DOHH2 (cell line): ENCODE results near the gene APMAP.

Experiments
- EZH2phosphoT487 ChIP-seq: fragments of 200-600 bp; sonication (generic); IDR thresholded peaks from 2 replicates; pipeline ENCODE4 v1.6.1; 2017; ENCODE audit warnings: borderline replicate concordance, mild to moderate bottlenecking, antibody characterized with exemption, low read length, moderate library complexity, mixed read lengths
- TF ChIP-seq, protein P1 (sequence below): fragments of 200-600 bp; sonication (generic); IDR thresholded peaks from one replicate; pipeline ENCODE4 v1.5.1; 2014; ENCODE audit warnings: antibody characterized with exemption, mild to moderate bottlenecking, low read depth, low read length; ENCODE audit not compliant: poor library complexity, severe bottlenecking

DNA sequence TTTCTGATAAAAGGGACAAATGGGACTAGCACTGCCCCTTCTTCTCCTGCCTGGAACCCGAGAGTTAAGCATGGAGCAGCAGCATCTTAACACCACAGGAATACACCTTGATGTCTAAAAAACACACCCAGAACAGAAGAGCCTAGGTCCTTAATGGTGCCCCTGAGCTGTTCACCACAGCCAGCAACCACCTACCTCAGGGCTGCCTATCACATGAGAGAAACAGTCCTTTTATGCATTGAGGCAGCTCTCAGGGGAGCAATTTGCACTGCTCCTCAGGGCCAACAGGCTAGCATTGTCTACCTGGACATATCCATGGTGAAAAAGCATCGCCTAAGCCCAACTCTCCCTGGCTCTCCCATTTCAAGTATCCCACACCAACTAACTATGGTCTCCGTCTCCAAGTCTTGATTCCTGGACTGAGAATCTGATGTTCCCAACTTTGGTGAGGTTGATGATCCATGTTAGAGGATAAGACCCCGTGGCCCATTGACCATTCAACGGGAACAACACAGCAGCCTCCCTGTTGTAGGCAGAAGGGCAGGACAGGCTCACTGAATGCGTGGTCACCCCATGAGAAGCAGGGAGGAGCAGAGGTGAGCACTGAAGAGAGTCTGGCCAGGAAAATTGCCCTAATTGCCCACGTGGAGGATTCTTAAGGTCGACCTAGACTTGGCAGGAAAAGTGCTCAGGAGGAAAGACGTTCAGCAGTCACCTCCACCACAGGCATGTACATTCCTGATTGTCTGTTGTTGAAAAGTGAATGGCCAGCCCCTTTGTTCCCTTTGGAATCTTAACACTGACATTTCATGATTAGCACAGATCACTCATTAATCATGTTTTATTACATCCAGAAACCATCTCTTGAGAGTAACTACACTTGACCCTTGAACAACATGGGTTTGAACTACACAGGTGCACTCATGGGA is 4.2 kb upstream of the APMAP start:
- TF ChIP-seq, protein P1, sequence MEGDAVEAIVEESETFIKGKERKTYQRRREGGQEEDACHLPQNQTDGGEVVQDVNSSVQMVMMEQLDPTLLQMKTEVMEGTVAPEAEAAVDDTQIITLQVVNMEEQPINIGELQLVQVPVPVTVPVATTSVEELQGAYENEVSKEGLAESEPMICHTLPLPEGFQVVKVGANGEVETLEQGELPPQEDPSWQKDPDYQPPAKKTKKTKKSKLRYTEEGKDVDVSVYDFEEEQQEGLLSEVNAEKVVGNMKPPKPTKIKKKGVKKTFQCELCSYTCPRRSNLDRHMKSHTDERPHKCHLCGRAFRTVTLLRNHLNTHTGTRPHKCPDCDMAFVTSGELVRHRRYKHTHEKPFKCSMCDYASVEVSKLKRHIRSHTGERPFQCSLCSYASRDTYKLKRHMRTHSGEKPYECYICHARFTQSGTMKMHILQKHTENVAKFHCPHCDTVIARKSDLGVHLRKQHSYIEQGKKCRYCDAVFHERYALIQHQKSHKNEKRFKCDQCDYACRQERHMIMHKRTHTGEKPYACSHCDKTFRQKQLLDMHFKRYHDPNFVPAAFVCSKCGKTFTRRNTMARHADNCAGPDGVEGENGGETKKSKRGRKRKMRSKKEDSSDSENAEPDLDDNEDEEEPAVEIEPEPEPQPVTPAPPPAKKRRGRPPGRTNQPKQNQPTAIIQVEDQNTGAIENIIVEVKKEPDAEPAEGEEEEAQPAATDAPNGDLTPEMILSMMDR: no peak
- no peak for TF ChIP-seq EZH2phosphoT487
